H1 (cell line): Measurements from ENCODE around the gene DPRX. TPM values are rescaled to one million over a fixed set of nuclear protein-coding genes. Genes with fewer than 3 reads are reported as not detected.

Source experiments
- CTCF ChIA-PET: fragments of 300-600 bp; sonication (Branson Sonifier 250); formaldehyde crosslinking; loops from one replicate; lab custom pipeline; 2021; ENCODE audit not compliant: partially characterized antibody; lab: Charles Lee
- POLR2A ChIA-PET: fragments of 300-600 bp; sonication (Branson Sonifier 250); formaldehyde crosslinking; loops from one replicate; lab custom pipeline; 2021; ENCODE audit warnings: inconsistent platforms; ENCODE audit not compliant: partially characterized antibody; lab: Charles Lee
- DNase-seq, 2 experiments: peaks; one replicate each; pipeline versions ENCODE4 v3.0.0 to v3.0.0-alpha.2; 2010 to 2022; ENCODE audit warnings: low spot score in 2 of 2, low read depth in 1 of 2, mixed read lengths in 1 of 2
- FAIRE-seq: peaks from 2 replicates; lab custom pipeline; 2011; peaks lifted over from hg19 to GRCh38; lab: Jason Lieb, UNC
- H2AFZ ChIP-seq: 2 replicates; pipeline ENCODE4 v1.8.1; 2012; ENCODE audit warnings: low read length, inconsistent platforms
- H2AK5ac ChIP-seq: 2 replicates; pipeline ENCODE4 v1.6.1; 2013; ENCODE audit warnings: low read depth, low read length
- H2BK120ac ChIP-seq: replicated peaks from 2 replicates; pipeline ENCODE3; 2013; ENCODE audit warnings: low read depth, low read length, inconsistent platforms
- H2BK12ac ChIP-seq: 2 replicates; pipeline ENCODE4 v1.6.1; 2013; ENCODE audit warnings: low read depth, low read length
- H2BK15ac ChIP-seq: 2 replicates; pipeline ENCODE4 v1.6.1; 2013; ENCODE audit warnings: low read length
- H2BK20ac ChIP-seq: 2 replicates; pipeline ENCODE4 v1.6.1; 2013; ENCODE audit warnings: low read length
- H2BK5ac ChIP-seq: 2 replicates; pipeline ENCODE4 v1.6.1; 2013; ENCODE audit warnings: low read depth, low read length
- H3K14ac ChIP-seq: 2 replicates; pipeline ENCODE4 v1.6.1; 2013; ENCODE audit warnings: inconsistent platforms; ENCODE audit not compliant: insufficient read length
- H3K18ac ChIP-seq: 2 replicates; pipeline ENCODE4 v1.6.1; 2013; ENCODE audit warnings: low read length; ENCODE audit errors: extremely low read depth
- H3K23ac ChIP-seq: 2 replicates; pipeline ENCODE4 v1.6.1; 2013; ENCODE audit warnings: inconsistent platforms; ENCODE audit not compliant: insufficient read length
- H3K23me2 ChIP-seq: 2 replicates; pipeline ENCODE4 v1.6.1; 2013; ENCODE audit warnings: low read depth, low read length
- H3K27ac ChIP-seq: 2 replicates; pipeline ENCODE4 v1.6.1; 2011; ENCODE audit warnings: low read depth, low read length, inconsistent platforms
- H3K27me3 ChIP-seq, 4 experiments: replicated peaks in 1 of 4; 1 replicate in 1 of 4; 2 replicates in 3 of 4; pipeline versions ENCODE4 v1.6.1 to v1.8.1; 2011 to 2013; ENCODE audit warnings: low read length in 3 of 4, mild to moderate bottlenecking in 3 of 4, inconsistent platforms in 2 of 4, mixed read lengths in 2 of 4, moderate library complexity in 1 of 4; ENCODE audit not compliant: control insufficient read depth in 3 of 4, insufficient read depth in 3 of 4; ENCODE audit errors: extremely low read depth in 1 of 4
- H3K36me3 ChIP-seq, 4 experiments: 2 replicates each; pipeline versions ENCODE4 v1.6.1 to v1.8.1; 2011 to 2013; ENCODE audit warnings: mild to moderate bottlenecking in 4 of 4, low read length in 3 of 4, moderate library complexity in 2 of 4, control low read depth in 1 of 4, inconsistent platforms in 1 of 4; ENCODE audit not compliant: insufficient read depth in 4 of 4, control insufficient read depth in 2 of 4
- H3K4ac ChIP-seq: replicated peaks from 2 replicates; pipeline ENCODE3; 2013; ENCODE audit warnings: low read length, low read depth, mixed read lengths, inconsistent platforms; ENCODE audit not compliant: insufficient read length
- H3K4me1 ChIP-seq, 4 experiments: replicated peaks in 1 of 4; 1 replicate in 1 of 4; 2 replicates in 3 of 4; pipeline versions ENCODE4 v1.6.1 to v1.8.1; 2011 to 2013; ENCODE audit warnings: low read length in 3 of 4, inconsistent platforms in 2 of 4, mixed read lengths in 1 of 4; ENCODE audit not compliant: insufficient read depth in 4 of 4, control insufficient read depth in 3 of 4
- H3K4me2 ChIP-seq, 2 experiments: 2 replicates each; pipeline versions ENCODE4 v1.6.1 to v1.8.1; 2011 to 2013; ENCODE audit warnings: low read depth in 2 of 2, low read length in 2 of 2, control low read depth in 1 of 2, inconsistent platforms in 1 of 2, mild to moderate bottlenecking in 1 of 2; ENCODE audit not compliant: insufficient read depth in 1 of 2
- H3K4me3 ChIP-seq, 4 experiments: fragments of 200-600, 300-600 bp in 1 of 4; sonication (generic), shearing (Covaris generic), sonication (Bioruptor Twin) in 1 of 4; 2 replicates each; pipeline versions ENCODE4 v1.5.1 to v1.8.1; 2011 to 2016; ENCODE audit warnings: low read length in 4 of 4, low read depth in 3 of 4, control low read depth in 2 of 4, inconsistent platforms in 2 of 4, mild to moderate bottlenecking in 2 of 4, mixed read lengths in 1 of 4, moderate library complexity in 1 of 4; ENCODE audit not compliant: insufficient read depth in 2 of 4; ENCODE audit errors: extremely low read depth in 1 of 4
- H3K56ac ChIP-seq: replicated peaks from 2 replicates; pipeline ENCODE3; 2013; ENCODE audit warnings: low read depth, mild to moderate bottlenecking, mixed read lengths, low read length, inconsistent platforms; ENCODE audit not compliant: insufficient read length
- H3K79me1 ChIP-seq: 2 replicates; pipeline ENCODE4 v1.6.1; 2013; ENCODE audit warnings: low read depth, low read length, control low read depth
- H3K79me2 ChIP-seq, 2 experiments: 2 replicates each; pipeline versions ENCODE4 v1.6.1 to v1.8.1; 2012 to 2013; ENCODE audit warnings: low read length in 2 of 2, mild to moderate bottlenecking in 2 of 2, inconsistent platforms in 1 of 2; ENCODE audit not compliant: insufficient read depth in 2 of 2, control insufficient read depth in 1 of 2
- H3K9ac ChIP-seq, 4 experiments: replicated peaks in 1 of 4; 1 replicate in 1 of 4; 2 replicates in 3 of 4; pipeline versions ENCODE4 v1.6.1 to v1.8.1; 2011 to 2013; ENCODE audit warnings: low read depth in 3 of 4, low read length in 3 of 4, control low read depth in 2 of 4, mild to moderate bottlenecking in 2 of 4, moderate library complexity in 2 of 4, inconsistent platforms in 1 of 4; ENCODE audit errors: extremely low read depth in 1 of 4
- H3K9me3 ChIP-seq, 2 experiments: 2 replicates each; pipeline versions ENCODE4 v1.6.1 to v1.8.1; 2012 to 2013; ENCODE audit warnings: mild to moderate bottlenecking in 2 of 2, moderate library complexity in 2 of 2, control low read depth in 1 of 2, inconsistent platforms in 1 of 2, low read depth in 1 of 2, low read length in 1 of 2, mixed read lengths in 1 of 2; ENCODE audit not compliant: insufficient read depth in 2 of 2
- H4K20me1 ChIP-seq, 2 experiments: replicated peaks in 1 of 2; 2 replicates each; pipeline versions ENCODE3 to v1.8.1; 2011 to 2013; ENCODE audit warnings: inconsistent platforms in 2 of 2, low read length in 2 of 2, mild to moderate bottlenecking in 1 of 2; ENCODE audit not compliant: insufficient read depth in 2 of 2, control insufficient read depth in 1 of 2
- H4K5ac ChIP-seq: 2 replicates; pipeline ENCODE4 v1.6.1; 2013; ENCODE audit warnings: low read length, low read depth, mixed read lengths, inconsistent platforms; ENCODE audit not compliant: insufficient read length
- H4K8ac ChIP-seq: 2 replicates; pipeline ENCODE4 v1.8.0; 2013; ENCODE audit warnings: mild to moderate bottlenecking, moderate library complexity, low read length, inconsistent platforms; ENCODE audit not compliant: insufficient read depth; ENCODE audit errors: extremely low read depth
- H4K91ac ChIP-seq: replicated peaks from 2 replicates; pipeline ENCODE3; 2013; ENCODE audit warnings: low read length, mixed read lengths, inconsistent platforms; ENCODE audit not compliant: insufficient read length
- CBX5 ChIP-seq: fragments of 300-800, 300-1000 bp; sonication (generic); IDR thresholded peaks from 2 replicates; pipeline ENCODE4 v1.7.1; 2016; ENCODE audit warnings: antibody characterized with exemption, low read length, low read depth
- CTBP2 ChIP-seq: IDR thresholded peaks from 2 replicates; pipeline ENCODE4 v1.7.0; 2011; ENCODE audit warnings: borderline replicate concordance, mild to moderate bottlenecking, moderate library complexity, mixed read lengths, low read length; ENCODE audit not compliant: insufficient read depth, insufficient read length
- EP300 ChIP-seq, 2 experiments: IDR thresholded peaks; 1 replicate in 1 of 2; 2 replicates in 1 of 2; pipeline ENCODE4 v1.6.1; 2011 to 2012; ENCODE audit warnings: low read depth in 2 of 2, low read length in 2 of 2, mild to moderate bottlenecking in 2 of 2, borderline replicate concordance in 1 of 2, inconsistent platforms in 1 of 2, moderate library complexity in 1 of 2
- GTF2F1 ChIP-seq: IDR thresholded peaks from 2 replicates; pipeline ENCODE4 v1.6.1; 2012; ENCODE audit warnings: low read depth, low read length, improper control_type of control experiment, borderline replicate concordance
- MAFK ChIP-seq: IDR thresholded peaks from 2 replicates; pipeline ENCODE4 v1.6.1; 2012; ENCODE audit warnings: low read depth, mild to moderate bottlenecking, improper control_type of control experiment, low read length
- NRF1 ChIP-seq: IDR thresholded peaks from 2 replicates; pipeline ENCODE4 v1.6.1; 2011; ENCODE audit warnings: mild to moderate bottlenecking, low read depth, low read length, improper control_type of control experiment
- RNF2 ChIP-seq: fragments of 200-900, 300-1000 bp; sonication (generic); IDR thresholded peaks from 2 replicates; pipeline ENCODE4 v1.7.1; 2016; ENCODE audit warnings: borderline replicate concordance, low read depth, mild to moderate bottlenecking, antibody characterized with exemption, low read length; ENCODE audit not compliant: poor library complexity, severe bottlenecking; ENCODE audit errors: missing control alignments
- SIRT6 ChIP-seq: IDR thresholded peaks from one replicate; pipeline ENCODE4 v1.7.1; 2012; ENCODE audit warnings: low read length, inconsistent platforms
- SRF ChIP-seq: IDR thresholded peaks from 2 replicates; pipeline ENCODE4 v1.6.1; 2011; ENCODE audit warnings: mild to moderate bottlenecking, low read depth, low read length, moderate library complexity
- TEAD4 ChIP-seq: IDR thresholded peaks from 2 replicates; pipeline ENCODE4 v1.6.1; 2012; ENCODE audit warnings: low read depth, low read length, inconsistent platforms, mixed read lengths
- WGBS, 2 experiments: shearing (Covaris generic) in 1 of 2; methylation state at CpG; one replicate each; pipeline versions ENCODE4 v1.1.6 to v1.1.7; 2013 to 2015; ENCODE audit warnings: low lambda C conversion rate in 2 of 2, mixed read lengths in 2 of 2, inconsistent platforms in 1 of 2, low coverage in 1 of 2, missing lambda C conversion rate in 1 of 2; ENCODE audit not compliant: insufficient replicate concordance in 2 of 2, insufficient coverage in 1 of 2, insufficient read length in 1 of 2; ENCODE audit errors: extremely low coverage in 1 of 2, missing lambda C conversion rate in 1 of 2; 5-methylcytosine and 5-hydroxymethylcytosine counted together
- polyA plus RNA-seq, 7 experiments: library from polyadenylated mRNA; depleted of rRNA in 3 of 7; stranded (reverse) in 5 of 7; unstranded in 2 of 7; fragments of >200 nt in 5 of 7; fragments of 200-250 nt in 2 of 7; gene quantifications; 1 replicate in 5 of 7; 2 replicates in 1 of 7; 4 replicates in 1 of 7; pipeline versions ENCODE4 v1.2.1 to v1.2.3, GENCODE V29; 2011 to 2013; ENCODE audit warnings: missing spikeins in 2 of 7, mixed read lengths in 2 of 7
- total RNA-seq: library from RNA; stranded (reverse); fragmentation: NEBNext Ultra II Directional; extraction: Animal tissue kit (Norgen Biotek cat#: 25700); gene quantifications from 2 replicates; pipeline ENCODE4 v1.2.1, GENCODE V29; 2021

DPRX gene
- total and polyA plus RNA-seq, 2 of the 8 experiments (the other 6 are each of a cell fraction or from before 2014, with no cell fraction given), result not detected

DNA sequence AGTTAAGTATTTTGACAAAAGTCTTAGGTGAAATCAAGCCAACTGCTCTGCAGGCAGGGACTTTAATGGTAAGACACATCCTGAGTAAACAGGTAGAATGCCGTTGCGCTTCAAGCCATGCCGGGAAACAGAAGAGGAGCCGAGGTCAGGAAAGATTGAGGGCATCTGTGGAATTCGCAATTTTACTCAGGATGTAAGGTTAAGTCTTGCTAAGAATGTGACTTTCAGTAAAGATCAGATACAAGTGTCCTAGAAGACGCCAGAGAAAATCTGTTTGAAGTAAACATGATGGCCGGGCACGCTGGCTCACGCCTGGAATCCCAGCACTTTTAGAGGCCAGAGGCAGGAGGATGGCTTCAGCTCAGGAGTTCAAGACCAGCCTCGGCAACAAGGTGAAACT, 33.4 kb upstream of the DPRX start:
- Histone ChIP-seq H3K9me3 (no peaks in the 10 kb centered on the region), H3K79me1 (no peaks in the 10 kb centered on the region), H3K79me2 (no peaks in the 10 kb centered on the region), H3K36me3 (no peaks in the 10 kb centered on the region), H3K4me2 (no peak overlapping the region), H3K27me3 (no peaks in the 10 kb centered on the region), H3K56ac (peak overlapping the region; percentile 9), H3K9ac (no peak overlapping the region), H2BK15ac (no peak overlapping the region), H3K4me1 (peaks cover 4 to 31% (median 23%) of the 10 kb centered on the region in 4 experiments), H2BK20ac (peak overlapping the region; percentile 94), H4K5ac (peak overlapping the region; percentile 1), H3K4me3 (no peak overlapping the region), H4K20me1 (no peaks in the 10 kb centered on the region), H3K27ac (no peak overlapping the region), H2BK120ac (peak overlapping the region; percentile 91), H3K23ac (no peak overlapping the region), H2BK5ac (peak overlapping the region; percentile 90; the same call in 1 of the 2 replicates), H2AK5ac (peak overlapping the region; percentile 54; the same call in 1 of the 2 replicates), H3K23me2 (no peaks in the 10 kb centered on the region), H4K91ac (peak overlapping the region; percentile 83), H2BK12ac (peak overlapping the region; percentile 89; the same call in 1 of the 2 replicates), H3K18ac (peak overlapping the region; percentile 84; the same call in 1 of the 2 replicates), H4K8ac (no peak overlapping the region; the same call in 1 of the 2 replicates), H3K14ac (no peak overlapping the region), H2AFZ (no peak overlapping the region), H3K4ac (no peak overlapping the region)
- 93% methylated on average over 10 of the region's 10 CpGs; no CpG with 5 or more reads in 1 of the 2 experiments for WGBS, 2 experiments
- DNase-seq (no peak), FAIRE-seq (no peak)
- ChIA-PET CTCF (interaction anchor here (0.8 to 6.1 kb wide), 5 partner anchors 14 to 148 kb away, joined by 3 to 52 read pairs (median 4); no protein-coding TSS in a partner anchor), POLR2A (interaction anchor here (1.6 to 4.3 kb wide), 2 partner anchors 10 to 13 kb away, joined by 5 to 15 read pairs; no protein-coding TSS in a partner anchor)
- TF ChIP-seq CTBP2 (no peak), NRF1 (no peak), SIRT6 (no peak), TEAD4 (no peak), RNF2 (no peak), EP300 (IDR thresholded peaks at IDR 0.05; ENCODE audit: borderline replicate concordance in 1 of 2, low read depth in 2 of 2, low read length in 2 of 2) (no peak), GTF2F1 (no peak), MAFK (no peak), SRF (no peak), CBX5 (no peak)
